ENCODE results near the gene TBC1D5.
"Not testable (repeated sequence)": the region's sequence is repeated elsewhere in the genome, so short reads cannot be mapped to it uniquely, and the experiment has no call there.

Gene TBC1D5

GRCh38 chr3:17535274-17535673, 207.2 kb downstream of the TBC1D5 start (continued):
- TF ChIP-seq, protein P1, sequence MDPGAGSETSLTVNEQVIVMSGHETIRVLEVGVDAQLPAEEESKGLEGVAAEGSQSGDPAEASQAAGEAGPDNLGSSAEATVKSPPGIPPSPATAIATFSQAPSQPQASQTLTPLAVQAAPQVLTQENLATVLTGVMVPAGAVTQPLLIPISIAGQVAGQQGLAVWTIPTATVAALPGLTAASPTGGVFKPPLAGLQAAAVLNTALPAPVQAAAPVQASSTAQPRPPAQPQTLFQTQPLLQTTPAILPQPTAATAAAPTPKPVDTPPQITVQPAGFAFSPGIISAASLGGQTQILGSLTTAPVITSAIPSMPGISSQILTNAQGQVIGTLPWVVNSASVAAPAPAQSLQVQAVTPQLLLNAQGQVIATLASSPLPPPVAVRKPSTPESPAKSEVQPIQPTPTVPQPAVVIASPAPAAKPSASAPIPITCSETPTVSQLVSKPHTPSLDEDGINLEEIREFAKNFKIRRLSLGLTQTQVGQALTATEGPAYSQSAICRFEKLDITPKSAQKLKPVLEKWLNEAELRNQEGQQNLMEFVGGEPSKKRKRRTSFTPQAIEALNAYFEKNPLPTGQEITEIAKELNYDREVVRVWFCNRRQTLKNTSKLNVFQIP (CRISPR knock-in tag; IDR thresholded peaks at IDR 0.05; ENCODE audit: borderline replicate concordance, low read depth), result no peak
- TF ChIP-seq ZNF70 (CRISPR knock-in tag; IDR thresholded peaks at IDR 0.05) (no peak), PPARA (CRISPR knock-in tag; IDR thresholded peaks at IDR 0.05; ENCODE audit: borderline replicate concordance) (no peak)

GRCh38 chr3:17532446-17532845, 210.0 kb downstream of the TBC1D5 start:
- ATAC-seq, result not testable (repeated sequence)

DNA sequence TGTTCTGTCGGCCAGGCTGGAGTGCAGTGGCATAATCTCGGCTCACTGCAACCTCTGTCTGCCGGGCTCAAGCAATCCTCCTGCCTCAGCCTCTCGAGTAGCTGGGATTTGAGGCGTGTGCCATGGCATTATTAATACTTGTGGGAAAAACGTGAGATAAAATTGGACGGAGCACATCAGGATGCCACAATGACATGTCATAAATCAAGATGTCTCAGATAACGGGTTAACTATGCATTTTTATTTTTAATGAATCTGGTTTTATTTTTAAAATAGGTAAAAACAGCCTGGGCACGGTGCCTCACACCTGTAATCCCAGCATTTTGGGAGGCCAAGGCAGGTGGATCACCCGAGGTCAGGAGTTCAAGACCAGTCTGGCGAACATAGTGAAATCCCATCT, 212.8 kb downstream of the TBC1D5 start:
- no peak for ATAC-seq
- TF ChIP-seq, protein P1 (CRISPR knock-in tag; IDR thresholded peaks at IDR 0.05; ENCODE audit: borderline replicate concordance, low read depth), result no peak
- no peak for TF ChIP-seq RARB (CRISPR knock-in tag; IDR thresholded peaks at IDR 0.05)
- no peak for TF ChIP-seq ZFP3 (CRISPR knock-in tag; IDR thresholded peaks at IDR 0.05)
- TF ChIP-seq ISL1 (CRISPR knock-in tag; IDR thresholded peaks at IDR 0.05), result no peak
- TF ChIP-seq BACH2 (CRISPR knock-in tag; IDR thresholded peaks at IDR 0.05; ENCODE audit: borderline replicate concordance), result no peak
- no peak for TF ChIP-seq ZNF70 (CRISPR knock-in tag; IDR thresholded peaks at IDR 0.05)

- TF ChIP-seq RARB (CRISPR knock-in tag; IDR thresholded peaks at IDR 0.05) (no peak), ZC3H10 (CRISPR knock-in tag; IDR thresholded peaks at IDR 0.05) (no peak), GLIS3 (CRISPR knock-in tag; IDR thresholded peaks at IDR 0.05) (no peak), OSR1 (CRISPR knock-in tag; IDR thresholded peaks at IDR 0.05) (no peak), CREB5 (CRISPR knock-in tag; IDR thresholded peaks at IDR 0.05; ENCODE audit: low read depth) (no peak), TCF4 (CRISPR knock-in tag; IDR thresholded peaks at IDR 0.05; ENCODE audit: borderline replicate concordance) (no peak), ZFP30 (CRISPR knock-in tag; IDR thresholded peaks at IDR 0.05) (no peak)
- TF ChIP-seq, protein P2, sequence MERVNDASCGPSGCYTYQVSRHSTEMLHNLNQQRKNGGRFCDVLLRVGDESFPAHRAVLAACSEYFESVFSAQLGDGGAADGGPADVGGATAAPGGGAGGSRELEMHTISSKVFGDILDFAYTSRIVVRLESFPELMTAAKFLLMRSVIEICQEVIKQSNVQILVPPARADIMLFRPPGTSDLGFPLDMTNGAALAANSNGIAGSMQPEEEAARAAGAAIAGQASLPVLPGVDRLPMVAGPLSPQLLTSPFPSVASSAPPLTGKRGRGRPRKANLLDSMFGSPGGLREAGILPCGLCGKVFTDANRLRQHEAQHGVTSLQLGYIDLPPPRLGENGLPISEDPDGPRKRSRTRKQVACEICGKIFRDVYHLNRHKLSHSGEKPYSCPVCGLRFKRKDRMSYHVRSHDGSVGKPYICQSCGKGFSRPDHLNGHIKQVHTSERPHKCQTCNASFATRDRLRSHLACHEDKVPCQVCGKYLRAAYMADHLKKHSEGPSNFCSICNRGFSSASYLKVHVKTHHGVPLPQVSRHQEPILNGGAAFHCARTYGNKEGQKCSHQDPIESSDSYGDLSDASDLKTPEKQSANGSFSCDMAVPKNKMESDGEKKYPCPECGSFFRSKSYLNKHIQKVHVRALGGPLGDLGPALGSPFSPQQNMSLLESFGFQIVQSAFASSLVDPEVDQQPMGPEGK (CRISPR knock-in tag; IDR thresholded peaks at IDR 0.05; ENCODE audit: borderline replicate concordance), result no peak
- ATAC-seq, result no peak
Measured at GRCh38 chr3:17518189-17519059, 224.0 kb downstream of the TBC1D5 start.

GRCh38 chr3:17515445-17516234, 226.8 kb downstream of the TBC1D5 start:
- no peak for TF ChIP-seq CREB5 (CRISPR knock-in tag; IDR thresholded peaks at IDR 0.05; ENCODE audit: low read depth)
- no peak for TF ChIP-seq BACH2 (CRISPR knock-in tag; IDR thresholded peaks at IDR 0.05; ENCODE audit: borderline replicate concordance)
- no peak for TF ChIP-seq OSR1 (CRISPR knock-in tag; IDR thresholded peaks at IDR 0.05)
- TF ChIP-seq TSHZ2 (CRISPR knock-in tag; IDR thresholded peaks at IDR 0.05), result no peak
- no peak for TF ChIP-seq ZNF565 (CRISPR knock-in tag; conservative IDR thresholded peaks at IDR 0.05; ENCODE audit: low read depth)
- no peak for TF ChIP-seq ZC3H10 (CRISPR knock-in tag; IDR thresholded peaks at IDR 0.05)
- no peak for TF ChIP-seq RARB (CRISPR knock-in tag; IDR thresholded peaks at IDR 0.05)
- TF ChIP-seq ISL1 (CRISPR knock-in tag; IDR thresholded peaks at IDR 0.05), result no peak
- no peak for TF ChIP-seq ESRRG (CRISPR knock-in tag; IDR thresholded peaks at IDR 0.05)
- TF ChIP-seq ZNF8 (CRISPR knock-in tag; IDR thresholded peaks at IDR 0.05), result no peak
- TF ChIP-seq ZFP30 (CRISPR knock-in tag; IDR thresholded peaks at IDR 0.05), result no peak
- TF ChIP-seq SNAI2 (CRISPR knock-in tag; IDR thresholded peaks at IDR 0.05), result no peak
- no peak for TF ChIP-seq PPARA (CRISPR knock-in tag; IDR thresholded peaks at IDR 0.05; ENCODE audit: borderline replicate concordance)

More at GRCh38 chr3:17515445-17516234, 226.8 kb downstream of the TBC1D5 start:
- ATAC-seq, result no peak

All from SK-N-SH treated with all-trans-retinoic acid at 6 μM for 48 hours (cell line).